HG03565 (cell line): Measurements from ENCODE around the gene DNAJB8.

Experiments used
- ATAC-seq: cut with Tn5 transposase; IDR thresholded peaks from one replicate; pipeline ENCODE4 v1.9.1; 2021; ENCODE audit warnings: mild to moderate bottlenecking, moderate library complexity; ENCODE audit not compliant: unreplicated experiment

Gene DNAJB8

DNA sequence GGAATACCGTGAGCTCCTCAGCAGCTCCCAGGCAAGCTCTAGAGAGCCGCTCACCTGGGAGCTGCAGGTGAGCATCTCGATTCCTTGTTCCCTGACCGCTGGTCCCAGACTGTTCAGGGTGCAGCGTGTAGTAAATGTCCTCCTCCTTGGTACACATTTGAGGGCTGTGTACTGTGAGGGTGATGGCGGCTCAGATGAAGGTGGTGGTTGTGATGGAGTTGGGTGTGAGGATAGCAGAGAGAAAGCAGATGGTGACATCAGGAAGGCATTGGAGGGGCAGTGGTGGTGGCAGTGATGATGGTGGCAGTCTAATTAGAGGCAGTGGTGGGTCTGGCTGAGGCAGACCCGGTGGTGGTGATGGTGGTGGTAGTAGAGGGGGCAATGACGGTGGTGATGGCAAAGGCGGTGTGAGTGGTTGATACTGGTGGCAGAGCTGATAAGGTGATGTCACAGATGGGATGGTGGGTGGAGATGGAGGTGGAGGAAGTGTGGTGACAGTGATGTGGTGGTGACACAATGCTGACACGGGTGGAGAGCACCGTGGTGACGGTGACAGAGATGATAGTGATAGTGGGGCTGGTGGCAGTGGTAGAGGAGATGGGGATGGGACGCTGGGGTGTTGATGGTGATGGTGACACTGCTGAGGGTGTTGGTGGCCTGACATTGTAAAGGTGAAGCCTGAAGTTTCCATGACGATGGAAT lies at the start of gene DNAJB8:
Gene DNAJB8 (minus strand): TSS at position 51 of the 702 bp plus-strand sequence. CDS start 3,645 bp downstream, outside the sequence.
- no peak for ATAC-seq

DNA sequence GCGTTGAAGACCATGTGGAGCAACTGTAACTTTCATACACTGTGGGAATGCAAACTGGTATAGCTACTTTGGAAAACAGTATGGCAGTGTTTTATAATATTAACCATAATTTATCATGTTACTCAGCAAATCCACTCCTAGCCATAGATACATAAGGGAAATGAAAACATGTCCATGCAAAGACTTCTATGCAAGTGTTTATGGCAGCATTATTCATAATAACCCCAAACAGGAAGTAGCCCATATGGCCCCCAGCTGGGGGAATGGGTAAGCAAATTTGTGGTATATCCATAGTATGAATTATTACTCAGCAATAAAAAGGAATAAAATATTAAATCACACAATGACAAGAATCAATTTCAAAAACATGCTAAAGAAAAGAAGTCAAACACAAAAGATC lies 49.3 kb upstream of the DNAJB8 start:
- ATAC-seq = no peak

DNA sequence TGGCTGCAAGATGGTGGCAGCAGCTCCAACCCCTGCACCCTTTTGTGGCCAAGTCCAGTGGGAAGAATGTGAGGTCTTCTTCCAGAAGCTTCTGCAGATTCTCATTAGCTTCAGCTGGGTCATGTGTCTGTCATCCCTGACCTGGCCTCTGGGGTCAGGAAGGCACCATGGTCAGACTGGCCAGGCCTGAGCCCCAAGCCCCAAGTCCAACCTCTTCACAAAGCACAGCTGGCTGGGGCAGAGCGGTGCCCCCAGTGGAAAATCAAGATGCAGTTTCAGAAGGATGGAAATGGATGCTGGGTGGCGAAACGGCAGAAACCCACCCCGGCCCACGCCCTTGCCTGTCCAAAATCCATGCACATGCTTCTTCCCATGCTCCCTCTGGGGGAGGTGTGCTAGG lies 42.2 kb upstream of the DNAJB8 start:
- no peak for ATAC-seq

DNA sequence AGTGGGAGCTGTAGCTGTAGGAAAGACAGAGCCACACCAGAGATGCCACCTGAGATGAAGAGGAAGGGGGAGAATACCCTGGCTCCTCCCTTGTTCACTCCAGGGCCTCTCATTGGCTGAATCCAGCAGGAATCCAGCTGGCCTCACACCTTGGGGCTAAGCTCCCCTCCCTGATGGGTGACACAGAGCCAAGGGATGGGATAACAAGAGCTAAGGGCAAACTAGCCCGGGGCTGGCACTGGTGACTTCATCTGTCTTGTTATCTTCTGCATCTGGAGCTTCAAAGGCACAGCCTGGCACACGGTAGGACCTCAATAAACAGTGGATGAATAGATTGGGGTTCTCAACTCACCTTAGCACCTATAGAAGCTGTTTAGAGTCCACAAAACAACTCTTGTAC lies 40.1 kb upstream of the DNAJB8 start:
- ATAC-seq = no peak

DNA sequence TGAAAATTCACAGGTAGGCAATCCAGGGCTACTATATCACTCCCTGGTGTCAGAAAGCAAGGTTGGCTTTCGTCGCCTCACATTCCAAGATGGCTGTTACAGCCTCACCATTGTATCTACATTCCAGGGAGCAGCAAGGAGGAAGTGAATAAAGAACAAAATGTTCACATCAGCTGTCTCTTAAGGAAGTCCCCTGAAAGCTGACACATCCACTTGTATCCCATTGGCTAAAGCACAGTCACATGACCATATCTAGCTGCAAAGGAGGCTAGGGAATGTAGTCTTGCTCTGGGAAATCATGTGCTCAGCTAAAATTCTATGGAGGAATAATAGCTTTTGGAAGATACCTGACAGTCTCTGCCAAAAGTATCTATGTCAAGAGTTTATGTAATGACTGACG lies 39.1 kb upstream of the DNAJB8 start:
- ATAC-seq = no peak

- no peak for ATAC-seq
These were observed 38.5 kb upstream of the DNAJB8 start for GRCh38 chr3:128504963-128505730.

DNA sequence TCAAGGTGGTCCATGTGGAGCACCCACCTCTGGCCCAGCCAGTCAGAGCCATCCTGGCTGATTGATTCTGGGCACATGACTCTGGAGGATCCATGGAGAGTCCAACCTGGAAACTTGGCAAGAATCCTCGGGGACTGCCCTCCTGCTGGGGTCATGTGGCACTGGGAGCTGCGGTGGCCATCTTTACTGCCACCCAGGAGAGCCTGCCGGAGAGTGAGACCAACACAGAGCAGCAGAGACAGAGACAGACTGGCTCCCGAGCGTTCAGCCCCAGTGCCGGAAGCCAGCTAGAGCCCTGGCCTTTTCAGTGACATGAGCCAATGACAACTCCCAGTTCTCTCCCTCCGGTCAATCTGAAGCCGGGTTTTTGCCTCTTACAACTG lies 37.8 kb upstream of the DNAJB8 start:
- ATAC-seq = no peak

DNA sequence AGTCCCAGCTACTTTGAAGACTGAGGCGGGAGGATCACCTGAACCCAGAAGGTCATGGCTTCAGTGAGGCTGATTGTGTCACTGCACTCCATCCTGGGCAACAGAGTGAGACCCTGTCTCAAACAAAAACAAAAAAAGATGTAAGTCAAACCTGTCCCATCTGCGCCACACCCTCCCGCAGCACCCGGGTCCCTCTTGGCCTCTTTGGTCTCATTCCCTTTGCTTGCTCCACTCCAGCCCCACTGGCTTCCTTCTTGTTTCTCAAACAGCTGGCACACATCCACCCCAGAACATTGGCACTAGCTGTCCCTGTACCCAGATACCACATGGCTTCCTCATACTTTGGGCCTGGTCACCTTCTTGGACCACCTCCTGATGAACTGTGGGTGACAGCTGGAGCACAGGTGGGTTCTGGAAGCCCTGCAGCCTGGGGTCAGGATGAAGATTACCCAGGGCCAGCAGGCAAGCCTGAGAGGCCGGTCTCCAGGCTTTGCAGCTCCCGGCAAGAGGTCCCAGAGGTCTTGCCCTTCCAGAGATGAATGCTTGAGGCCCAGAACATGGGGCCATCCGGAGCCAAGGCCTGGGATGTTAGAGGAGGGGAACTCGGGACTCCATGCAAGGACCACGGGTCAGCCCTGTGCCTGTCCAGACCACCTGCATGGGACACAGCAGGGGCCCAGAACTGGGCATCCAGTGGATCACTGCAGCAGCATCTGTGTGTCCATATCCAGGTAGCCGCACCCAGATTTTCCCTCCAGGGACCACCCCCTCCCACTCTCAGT lies 37.3 kb upstream of the DNAJB8 start:
- no peak for ATAC-seq

- no peak for ATAC-seq
These were observed 36.5 kb upstream of the DNAJB8 start for GRCh38 chr3:128503164-128503651.

DNA sequence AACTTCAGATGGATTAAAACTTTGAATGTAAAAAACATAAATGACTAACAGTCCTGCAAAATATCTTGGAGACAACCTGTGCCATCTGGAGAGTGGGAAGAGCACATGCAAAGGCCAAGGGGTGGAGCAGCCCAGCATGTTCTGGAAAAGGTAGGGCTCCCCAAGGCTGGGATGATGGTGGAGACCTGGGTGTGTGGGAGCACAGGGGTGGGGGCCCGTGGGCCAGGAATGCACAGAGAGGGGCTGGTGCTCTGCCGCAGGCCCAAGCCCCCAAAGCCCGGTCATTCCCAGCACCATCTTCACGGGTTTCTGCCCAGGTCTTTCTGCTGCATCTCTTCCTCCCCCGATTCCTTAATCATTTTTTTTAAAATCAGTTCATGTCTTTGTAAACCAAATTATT lies 36.0 kb upstream of the DNAJB8 start:
- ATAC-seq = no peak

GRCh38 chr3:128501431-128501830 lies 34.7 kb upstream of the DNAJB8 start:
- ATAC-seq = no peak

- no peak for ATAC-seq
These were observed 33.9 kb upstream of the DNAJB8 start for GRCh38 chr3:128500556-128500955.

GRCh38 chr3:128499724-128500275 lies 33.1 kb upstream of the DNAJB8 start:
- no peak for ATAC-seq

- no peak for ATAC-seq
These were observed 32.3 kb upstream of the DNAJB8 start for GRCh38 chr3:128498901-128499530.

DNA sequence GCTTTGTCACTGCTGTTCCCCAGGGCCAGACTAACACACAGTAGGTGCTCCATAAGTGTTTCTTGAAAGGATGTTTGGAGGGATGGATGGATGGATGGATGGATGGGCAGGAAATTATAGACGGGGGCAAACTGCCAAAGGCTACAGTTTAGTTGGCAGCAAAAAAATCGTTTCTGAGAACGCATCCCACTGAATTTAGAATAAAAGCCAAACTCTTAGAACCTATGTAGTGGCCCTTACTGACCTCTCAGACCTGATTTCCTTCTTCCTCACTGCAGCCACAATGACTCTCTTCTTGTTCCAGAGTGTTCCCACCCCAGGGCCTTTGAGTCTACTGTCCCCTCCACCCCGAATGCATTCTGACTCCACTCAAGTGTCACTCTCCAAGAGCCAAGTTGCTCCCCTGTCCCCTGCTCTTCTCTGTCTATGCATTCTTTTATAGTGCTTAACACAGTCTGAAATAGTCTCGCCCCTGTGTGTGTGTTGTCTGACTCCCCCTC lies 31.5 kb upstream of the DNAJB8 start:
- ATAC-seq = no peak

GRCh38 chr3:128497305-128498126 lies 30.8 kb upstream of the DNAJB8 start:
- ATAC-seq = no peak

- no peak for ATAC-seq
These were observed 30.1 kb upstream of the DNAJB8 start for GRCh38 chr3:128496602-128497304.

- no peak for ATAC-seq
These were observed 29.4 kb upstream of the DNAJB8 start for GRCh38 chr3:128496019-128496601.
